OCI-LY3 (cell line): Measurements from ENCODE around the gene CIZ1.

Source experiments
- CTCF ChIP-seq: fragments of 200-600, 300-600 bp; sonication (generic); IDR thresholded peaks from 2 replicates; pipeline ENCODE4 v1.5.1; 2014; ENCODE audit warnings: antibody characterized with exemption, low read length, low read depth
- EZH2phosphoT487 ChIP-seq: fragments of 200-600 bp; shearing (Covaris generic); IDR thresholded peaks from 2 replicates; pipeline ENCODE4 v1.6.1; 2018; ENCODE audit warnings: antibody characterized with exemption, mixed run types, low read depth

- TF ChIP-seq CTCF (no peak), EZH2phosphoT487 (no peak)
Observed at GRCh38 chr9:128141604-128142003, 49.8 kb downstream of the CIZ1 start.
